HL-60/S4 treated with phorbol 12-myristate 13-acetate at 8.2 ng/mL for 4 days and 3 days (cell line): ENCODE results near the gene PDE4D.

ENCODE experiments used
- in situ Hi-C: fragments of 300-500 bp; cut with MboI; formaldehyde crosslinking; loops from 2 replicates; pipeline ENCODE4 v1.15.0; 2022; ENCODE audit warnings: low sequenced_read_pairs

PDE4D gene

DNA sequence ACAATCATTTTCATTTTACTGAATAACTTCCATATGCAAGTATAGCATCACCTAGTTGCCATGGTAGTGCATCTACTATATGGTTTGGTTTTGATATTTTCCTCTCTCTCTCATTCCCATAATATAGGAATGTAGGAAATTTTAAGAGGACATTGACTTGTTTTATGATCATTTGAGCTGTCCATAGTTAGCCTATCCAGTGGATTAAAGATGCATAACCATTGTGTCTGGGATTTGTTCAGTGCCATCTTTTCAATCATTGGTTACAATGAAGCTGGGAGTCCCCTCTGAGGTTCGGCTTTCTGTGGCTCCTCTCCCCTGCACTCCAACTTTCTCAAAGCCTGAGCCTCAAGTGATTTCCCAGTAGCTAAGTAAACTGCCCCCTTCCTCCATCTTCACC lies 852.2 kb downstream of the PDE4D start:
- in situ Hi-C loops: loop anchor here (25.0 kb wide), 1 partner anchor 96 kb away; no protein-coding TSS in a partner anchor

DNA sequence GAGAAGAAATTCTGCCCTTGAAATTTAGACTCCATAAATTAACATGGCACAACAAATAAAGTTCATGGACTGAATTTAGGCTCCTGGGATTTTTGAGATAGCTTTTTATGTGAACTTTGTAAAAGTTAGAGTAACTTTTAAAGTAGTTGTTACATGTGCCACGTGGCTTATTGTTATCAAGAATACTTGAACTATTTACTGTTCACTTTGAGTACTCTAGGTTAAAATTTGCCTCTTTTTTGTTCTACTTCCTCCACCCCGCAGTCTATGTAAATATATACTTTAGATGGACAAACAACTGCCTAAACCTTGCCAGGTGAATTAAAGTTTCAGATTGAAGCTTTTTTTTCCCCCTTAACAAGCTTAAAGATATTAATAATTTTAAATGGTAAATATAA lies 852.7 kb downstream of the PDE4D start:
- in situ Hi-C loops: loop anchor here (25.0 kb wide), 1 partner anchor 96 kb away; no protein-coding TSS in a partner anchor

GRCh38 chr5:59040024-59040803 lies 853.3 kb downstream of the PDE4D start:
- in situ Hi-C loops: loop anchor here (25.0 kb wide), 1 partner anchor 97 kb away; no protein-coding TSS in a partner anchor

- in situ Hi-C loops: loop anchor here (25.0 kb wide), 1 partner anchor 98 kb away; no protein-coding TSS in a partner anchor
These were observed 854.1 kb downstream of the PDE4D start for GRCh38 chr5:59039296-59040023.

DNA sequence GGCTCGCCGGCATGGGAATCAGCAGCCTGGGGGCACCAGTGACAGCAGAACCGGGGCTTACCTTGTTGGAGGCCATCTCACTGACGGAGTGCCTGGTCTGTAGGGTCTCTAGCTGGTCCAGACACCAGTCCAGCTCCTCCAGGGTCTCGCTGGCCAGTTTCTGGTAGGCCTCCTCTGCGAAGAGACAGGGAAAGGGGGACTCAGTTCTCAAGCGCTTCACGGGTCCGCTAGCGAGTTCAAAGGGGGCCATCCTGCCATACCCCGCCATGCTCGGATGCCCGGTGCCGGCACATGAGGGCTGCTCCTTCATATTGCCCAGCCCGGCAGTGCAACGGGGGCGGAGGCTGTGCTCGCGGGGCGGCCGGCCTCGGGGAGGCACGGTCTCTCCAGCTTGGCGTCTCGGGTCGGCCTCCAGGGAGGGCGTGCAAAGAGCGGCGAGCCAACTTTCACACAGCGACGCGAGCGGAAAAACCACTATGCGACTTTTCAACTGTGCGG lies 854.7 kb downstream of the PDE4D start:
- in situ Hi-C loops: loop anchor here (25.0 kb wide), 1 partner anchor 98 kb away; no protein-coding TSS in a partner anchor

GRCh38 chr5:59037941-59038797 lies 855.4 kb downstream of the PDE4D start:
- in situ Hi-C loops: loop anchor here (25.0 kb wide), 1 partner anchor 99 kb away; no protein-coding TSS in a partner anchor

GRCh38 chr5:59037453-59037852 lies 856.1 kb downstream of the PDE4D start:
- in situ Hi-C loops: loop anchor here (25.0 kb wide), 1 partner anchor 100 kb away; no protein-coding TSS in a partner anchor

DNA sequence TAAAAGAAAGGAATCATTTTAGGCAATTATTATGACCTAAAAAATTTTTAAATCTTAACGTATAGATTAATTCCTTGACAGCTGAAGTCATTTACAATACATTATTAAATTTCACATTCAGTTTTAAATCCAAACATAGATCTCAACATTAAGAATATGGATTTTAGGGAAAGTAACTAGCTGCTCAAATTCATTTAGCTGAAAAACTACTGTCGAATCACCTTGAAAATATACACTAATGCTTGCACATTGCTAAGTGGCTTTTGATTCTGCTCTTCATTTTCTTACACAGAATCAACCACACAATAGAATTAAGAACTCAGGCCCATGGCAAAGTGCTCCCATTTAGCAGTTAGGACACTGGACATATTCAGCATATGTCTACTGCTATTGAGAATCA lies 856.5 kb downstream of the PDE4D start:
- in situ Hi-C loops: loop anchor here (25.0 kb wide), 1 partner anchor 100 kb away; no protein-coding TSS in a partner anchor

DNA sequence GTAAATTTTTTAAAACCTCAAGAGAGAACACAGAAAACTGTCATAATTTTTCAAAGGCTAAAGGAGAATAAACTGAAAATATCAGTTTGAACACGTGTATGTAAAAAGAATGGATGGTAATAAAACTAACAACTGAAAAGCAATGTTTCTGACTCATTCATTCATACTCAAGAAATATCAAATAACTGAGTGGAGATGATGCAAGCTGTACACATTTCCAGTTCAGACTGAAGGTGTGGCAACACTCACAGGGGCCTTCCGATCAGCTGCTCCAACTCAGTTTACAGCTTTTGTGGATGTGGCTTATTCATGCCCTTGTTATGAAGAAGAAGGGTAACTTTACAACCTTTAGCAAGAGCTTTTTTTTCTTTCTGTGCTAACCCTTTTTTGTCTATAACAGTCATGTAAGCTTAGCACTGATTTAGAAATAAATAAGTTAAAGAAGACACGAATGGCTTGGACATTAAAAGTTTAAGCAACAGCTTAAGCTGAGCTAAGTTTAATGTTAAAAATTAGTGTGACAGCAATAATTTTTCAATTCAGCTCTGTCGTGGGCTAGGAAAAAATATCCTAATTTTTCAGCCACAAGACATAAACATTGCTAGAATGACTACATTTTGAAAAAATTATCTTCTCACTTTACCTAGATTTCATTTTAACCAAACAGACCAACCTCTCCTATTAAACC lies 857.1 kb downstream of the PDE4D start:
- in situ Hi-C loops: loop anchor here (25.0 kb wide), 1 partner anchor 101 kb away; no protein-coding TSS in a partner anchor

DNA sequence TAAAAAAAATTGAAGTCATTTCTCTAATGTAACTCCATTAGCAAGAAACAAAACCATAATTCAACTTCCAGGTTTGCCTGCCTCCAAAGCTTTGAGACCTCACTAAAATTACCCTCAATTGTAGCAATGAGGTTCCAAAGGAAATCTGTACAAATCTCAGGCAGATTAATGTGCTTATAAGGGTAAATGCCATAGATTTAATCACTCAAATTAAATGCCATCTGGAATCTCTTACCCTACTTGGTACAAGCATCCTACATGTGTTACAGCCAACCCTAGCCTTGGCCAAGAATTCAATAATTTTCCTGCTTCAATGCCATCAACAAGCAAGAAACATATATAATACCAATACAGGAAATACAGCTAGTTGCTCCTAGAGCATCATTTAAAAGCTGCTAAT lies 857.8 kb downstream of the PDE4D start:
- in situ Hi-C loops: loop anchor here (25.0 kb wide), 1 partner anchor 102 kb away; no protein-coding TSS in a partner anchor

DNA sequence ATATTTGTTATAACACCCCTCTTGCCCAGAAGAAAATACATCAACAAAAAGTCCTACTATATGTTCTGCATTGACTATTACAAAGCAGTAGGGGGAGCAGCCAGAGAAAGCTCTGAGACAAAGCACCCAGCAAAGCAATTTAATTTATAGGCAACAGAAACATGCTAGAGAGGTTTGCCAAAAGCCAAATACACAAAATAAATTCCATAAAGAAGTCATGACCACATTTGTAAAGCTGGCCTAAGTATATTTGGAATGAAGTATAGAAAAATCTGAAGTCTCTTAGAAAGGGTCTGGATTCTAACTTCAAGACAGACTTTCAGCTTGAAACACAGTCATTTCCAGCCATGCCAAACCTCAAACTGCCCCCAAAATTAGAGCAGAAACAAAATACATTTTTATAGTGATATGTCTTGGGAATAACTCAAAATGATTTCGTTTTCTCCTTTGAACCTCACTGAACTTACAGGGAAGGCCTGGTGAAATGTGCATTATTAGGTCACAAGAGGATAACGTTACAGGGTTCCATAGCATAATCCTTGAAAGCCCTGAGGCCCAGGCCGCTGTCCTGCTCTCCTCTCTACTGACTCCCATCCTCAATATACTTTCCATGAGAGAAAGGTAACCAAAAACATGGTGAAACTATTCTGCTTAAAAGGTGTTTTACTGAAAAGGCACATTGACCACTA lies 858.9 kb downstream of the PDE4D start:
- in situ Hi-C loops: loop anchor here (25.0 kb wide), 1 partner anchor 103 kb away; no protein-coding TSS in a partner anchor

- in situ Hi-C loops: loop anchor here (25.0 kb wide), 1 partner anchor 110 kb away; no protein-coding TSS in a partner anchor
These were observed 866.2 kb downstream of the PDE4D start for GRCh38 chr5:59027145-59027907.

- in situ Hi-C loops: loop anchor here (25.0 kb wide), 1 partner anchor 112 kb away; no protein-coding TSS in a partner anchor
These were observed 867.8 kb downstream of the PDE4D start for GRCh38 chr5:59025734-59026133.

DNA sequence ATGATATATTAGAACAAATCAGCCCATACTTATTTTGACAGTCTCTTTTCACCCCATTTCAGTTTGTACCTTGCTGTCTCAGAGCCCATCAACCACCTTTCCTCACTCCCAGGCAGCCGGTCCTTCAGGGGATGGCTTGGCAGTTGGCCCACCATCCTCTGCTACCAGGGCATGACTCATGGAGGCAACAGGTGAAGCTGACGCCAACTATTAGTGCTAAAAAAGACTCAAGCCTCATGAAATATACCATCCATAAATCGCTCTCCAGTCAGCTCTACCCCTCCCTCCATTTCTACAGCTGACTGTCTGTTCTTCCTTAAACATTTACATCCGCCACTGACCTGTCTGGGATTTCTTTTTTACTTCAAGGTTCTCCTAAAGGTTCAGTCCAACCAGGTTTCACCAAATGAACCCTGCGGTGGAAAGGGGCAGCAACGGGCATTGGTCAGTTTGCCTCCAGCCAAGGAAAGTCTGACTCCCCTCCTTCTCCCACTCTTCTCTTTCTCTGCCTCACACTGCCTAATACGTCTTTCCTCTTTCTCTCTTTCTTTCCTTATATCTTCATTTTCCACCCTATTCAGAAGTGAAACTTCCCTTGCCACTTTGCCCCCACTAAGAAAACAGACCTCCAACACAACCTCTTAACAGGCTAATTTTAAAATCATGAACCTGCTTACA lies 871.5 kb downstream of the PDE4D start:
- in situ Hi-C loops: no loop called here

DNA sequence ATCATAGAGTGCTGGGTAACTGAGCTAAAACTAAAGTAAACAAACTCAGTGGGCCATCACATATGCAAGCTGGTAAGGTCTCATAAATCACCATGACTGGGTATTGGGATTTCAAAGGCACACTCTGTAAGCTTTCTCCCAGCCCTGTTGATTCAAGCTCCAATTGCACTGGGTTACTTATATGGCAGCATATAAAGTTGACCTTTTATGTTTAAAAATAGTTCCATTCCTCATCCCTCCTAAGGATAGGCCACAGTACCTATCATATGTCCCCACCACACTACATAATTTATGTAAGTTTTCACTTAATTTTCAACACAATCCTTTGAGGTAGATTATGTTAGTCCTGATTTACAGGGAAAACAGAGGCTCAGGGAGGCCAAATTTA lies 872.2 kb downstream of the PDE4D start:
- in situ Hi-C loops: no loop called here

GRCh38 chr5:59020611-59021285 lies 872.8 kb downstream of the PDE4D start:
- in situ Hi-C loops: no loop called here

DNA sequence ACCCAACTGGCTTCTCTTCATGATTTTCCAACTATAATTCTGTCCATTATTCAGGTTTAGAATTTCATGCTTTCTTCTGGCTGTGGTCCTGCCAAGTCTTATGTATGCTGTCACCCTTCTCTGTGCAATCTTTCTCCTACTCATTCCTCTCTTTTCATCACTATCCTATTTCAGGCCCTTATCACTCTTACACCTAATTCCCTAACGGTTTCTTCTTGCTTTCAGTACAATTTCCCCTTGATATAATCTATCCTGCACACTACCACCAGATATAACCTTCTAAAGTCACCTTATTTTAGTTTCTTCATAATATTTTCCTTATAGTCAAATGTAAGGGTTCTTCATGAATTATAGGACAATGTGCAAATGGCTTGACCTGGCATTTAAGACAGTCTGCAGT lies 874.4 kb downstream of the PDE4D start:
- in situ Hi-C loops: no loop called here
